WERI-Rb-1 (cell line): Measurements from ENCODE around the gene TMEM131L.

Source experiments
- DNase-seq: peaks from one replicate; pipeline ENCODE4 v3.0.0-alpha.2; 2020
- H3K27ac ChIP-seq: fragments of 250-450 bp; sonication (Bioruptor Pico); 2 replicates; pipeline ENCODE4 v1.5.1; 2020; ENCODE audit warnings: mild to moderate bottlenecking, moderate library complexity
- H3K27me3 ChIP-seq: fragments of 250-450 bp; sonication (Bioruptor Pico); 2 replicates; pipeline ENCODE4 v1.5.1; 2021; ENCODE audit warnings: mild to moderate bottlenecking, low read depth, moderate library complexity; ENCODE audit not compliant: insufficient read depth, severe bottlenecking
- H3K36me3 ChIP-seq: fragments of 250-450 bp; sonication (Bioruptor Pico); 2 replicates; pipeline ENCODE4 v1.5.1; 2020; ENCODE audit warnings: mild to moderate bottlenecking, moderate library complexity
- H3K4me3 ChIP-seq: 2 replicates; pipeline ENCODE4 v1.5.1; 2011; ENCODE audit warnings: low read depth, mild to moderate bottlenecking, control low read depth, low read length
- H3K9me3 ChIP-seq: fragments of 250-450 bp; sonication (Bioruptor Pico); 2 replicates; pipeline ENCODE4 v1.5.1; 2021; ENCODE audit warnings: mild to moderate bottlenecking, moderate library complexity; ENCODE audit not compliant: severe bottlenecking
- TF ChIP-seq, protein P1 (sequence below): IDR thresholded peaks from 2 replicates; pipeline ENCODE4 v1.5.1; 2011; ENCODE audit warnings: low read depth, mild to moderate bottlenecking, control low read depth, inconsistent platforms, low read length

The TMEM131L gene

DNA sequence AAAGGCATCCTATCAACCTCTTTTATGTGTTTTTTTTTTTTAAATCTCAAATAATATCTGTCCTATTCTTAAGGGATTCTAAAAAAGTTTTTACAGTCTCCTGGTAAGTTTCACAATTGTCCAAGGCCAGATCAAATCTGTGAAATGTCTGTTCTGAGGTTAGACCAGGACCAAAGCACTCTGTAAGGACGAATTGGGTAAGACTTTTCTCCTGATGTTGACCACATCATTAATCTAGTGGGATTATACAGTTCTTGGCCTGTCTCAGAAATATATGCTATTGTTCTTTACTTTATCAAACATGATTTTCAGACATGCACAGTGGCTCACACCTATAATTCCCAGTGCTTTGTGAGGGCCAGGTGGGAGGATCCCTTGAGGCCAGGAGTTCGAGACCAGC lies 45.8 kb upstream of the TMEM131L start:
- DNase-seq = no peak
- no peak overlapping the region for H3K27ac ChIP-seq
- H3K9me3 ChIP-seq = no peaks in the 10 kb centered on the region
- TF ChIP-seq, protein P1, sequence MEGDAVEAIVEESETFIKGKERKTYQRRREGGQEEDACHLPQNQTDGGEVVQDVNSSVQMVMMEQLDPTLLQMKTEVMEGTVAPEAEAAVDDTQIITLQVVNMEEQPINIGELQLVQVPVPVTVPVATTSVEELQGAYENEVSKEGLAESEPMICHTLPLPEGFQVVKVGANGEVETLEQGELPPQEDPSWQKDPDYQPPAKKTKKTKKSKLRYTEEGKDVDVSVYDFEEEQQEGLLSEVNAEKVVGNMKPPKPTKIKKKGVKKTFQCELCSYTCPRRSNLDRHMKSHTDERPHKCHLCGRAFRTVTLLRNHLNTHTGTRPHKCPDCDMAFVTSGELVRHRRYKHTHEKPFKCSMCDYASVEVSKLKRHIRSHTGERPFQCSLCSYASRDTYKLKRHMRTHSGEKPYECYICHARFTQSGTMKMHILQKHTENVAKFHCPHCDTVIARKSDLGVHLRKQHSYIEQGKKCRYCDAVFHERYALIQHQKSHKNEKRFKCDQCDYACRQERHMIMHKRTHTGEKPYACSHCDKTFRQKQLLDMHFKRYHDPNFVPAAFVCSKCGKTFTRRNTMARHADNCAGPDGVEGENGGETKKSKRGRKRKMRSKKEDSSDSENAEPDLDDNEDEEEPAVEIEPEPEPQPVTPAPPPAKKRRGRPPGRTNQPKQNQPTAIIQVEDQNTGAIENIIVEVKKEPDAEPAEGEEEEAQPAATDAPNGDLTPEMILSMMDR = no peak
- H3K4me3 ChIP-seq = no peak overlapping the region
- no peaks in the 10 kb centered on the region; the same call in 1 of the 2 replicates for H3K36me3 ChIP-seq
- no peaks in the 10 kb centered on the region for H3K27me3 ChIP-seq

DNA sequence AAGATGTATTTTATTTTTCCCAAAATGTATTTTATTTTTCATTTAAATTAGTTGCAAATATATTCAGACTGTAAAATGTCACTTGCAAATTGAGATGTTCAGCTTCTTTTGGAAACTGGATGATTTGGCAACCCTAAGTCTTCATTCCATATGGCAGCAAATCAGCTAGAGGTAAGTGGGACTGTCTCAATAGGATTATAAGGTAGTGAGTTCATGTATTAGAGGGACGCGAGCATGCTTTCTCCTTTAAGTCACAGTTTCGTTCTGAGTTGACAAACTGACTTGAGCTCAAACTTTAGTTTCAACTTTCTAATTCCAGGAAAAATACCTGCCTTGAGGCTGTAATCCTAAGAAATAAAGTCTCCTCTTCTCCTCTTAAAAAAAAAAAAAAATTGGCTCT lies 44.2 kb upstream of the TMEM131L start:
- TF ChIP-seq, protein P1 = no peak
- no peak overlapping the region for H3K27ac ChIP-seq
- no peaks in the 10 kb centered on the region for H3K9me3 ChIP-seq
- no peak for DNase-seq
- no peak overlapping the region for H3K4me3 ChIP-seq
- no peaks in the 10 kb centered on the region for H3K27me3 ChIP-seq
- no peaks in the 10 kb centered on the region for H3K36me3 ChIP-seq

DNA sequence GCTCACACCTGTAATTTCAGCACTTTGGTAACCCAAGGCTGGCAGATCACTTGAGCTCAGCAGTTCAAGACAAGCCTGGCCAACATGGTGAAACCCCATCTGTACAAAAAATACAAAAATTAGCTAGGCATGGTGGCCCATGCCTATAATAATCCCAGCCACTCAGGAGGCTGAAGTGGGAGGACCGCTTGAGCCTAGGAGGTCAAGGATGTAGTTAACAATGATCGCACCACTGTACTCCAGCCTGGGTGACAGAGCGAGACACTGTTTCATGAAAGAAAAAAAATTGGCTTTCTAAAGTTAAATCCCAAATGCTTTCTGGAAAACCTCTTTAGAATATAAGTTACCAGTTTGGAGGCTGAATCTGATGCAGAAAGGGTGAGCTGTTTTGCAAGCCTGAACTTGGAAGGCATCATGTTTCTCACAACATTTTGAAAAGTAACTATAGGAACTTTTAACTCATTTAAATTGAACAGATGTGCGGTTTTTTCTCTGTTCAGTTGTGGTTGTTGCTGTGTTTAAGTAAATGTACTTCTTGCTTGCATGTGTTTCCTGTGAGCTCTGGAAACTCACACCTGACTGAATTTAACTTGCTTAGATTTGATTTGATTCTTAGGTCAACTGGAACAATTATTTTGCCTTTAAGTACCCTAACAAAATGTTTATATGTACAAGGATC lies 39.8 kb upstream of the TMEM131L start:
- TF ChIP-seq, protein P1 = no peak
- no peak overlapping the region for H3K4me3 ChIP-seq
- H3K9me3 ChIP-seq = no peaks in the 10 kb centered on the region
- H3K27me3 ChIP-seq = no peaks in the 10 kb centered on the region
- no peak overlapping the region for H3K27ac ChIP-seq
- no peaks in the 10 kb centered on the region for H3K36me3 ChIP-seq
- DNase-seq = no peak

DNA sequence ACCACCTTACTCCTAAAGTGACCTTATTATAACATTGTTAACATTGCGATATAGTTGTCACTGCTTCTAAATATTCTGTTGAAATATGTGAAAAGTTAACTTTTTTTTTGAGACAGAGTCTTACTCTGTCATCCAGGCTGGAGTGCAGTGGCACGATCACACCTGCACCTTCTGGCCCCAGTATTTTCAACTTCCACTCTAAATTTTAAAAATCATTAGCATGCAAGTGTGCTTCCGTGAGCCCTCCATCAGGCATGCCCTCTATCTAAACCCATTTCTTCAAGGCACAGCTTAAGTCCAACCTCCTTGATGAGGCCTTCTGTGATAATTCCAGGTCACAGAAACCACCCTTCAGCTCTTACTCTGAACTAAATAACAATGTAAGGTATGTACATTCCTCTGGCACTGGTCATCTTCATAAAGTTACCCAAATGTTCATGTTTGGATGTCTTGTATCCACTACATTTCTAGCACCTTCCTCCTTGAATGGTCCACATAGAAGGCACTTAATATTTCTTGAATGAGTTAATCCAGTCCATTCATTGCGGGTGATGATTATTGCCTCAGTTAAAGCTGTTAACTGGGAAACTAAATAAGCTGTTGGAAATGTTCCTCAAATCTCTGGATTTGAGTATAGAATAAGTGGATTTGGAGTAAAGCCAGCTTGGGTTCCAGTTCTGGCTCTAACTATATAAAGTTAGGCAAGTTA lies 38.6 kb upstream of the TMEM131L start:
- TF ChIP-seq, protein P1 = no peak
- Histone ChIP-seq H3K36me3 (no peaks in the 10 kb centered on the region), H3K4me3 (no peak overlapping the region), H3K27me3 (no peaks in the 10 kb centered on the region), H3K9me3 (no peaks in the 10 kb centered on the region), H3K27ac (no peak overlapping the region)
- DNase-seq = no peak

DNA sequence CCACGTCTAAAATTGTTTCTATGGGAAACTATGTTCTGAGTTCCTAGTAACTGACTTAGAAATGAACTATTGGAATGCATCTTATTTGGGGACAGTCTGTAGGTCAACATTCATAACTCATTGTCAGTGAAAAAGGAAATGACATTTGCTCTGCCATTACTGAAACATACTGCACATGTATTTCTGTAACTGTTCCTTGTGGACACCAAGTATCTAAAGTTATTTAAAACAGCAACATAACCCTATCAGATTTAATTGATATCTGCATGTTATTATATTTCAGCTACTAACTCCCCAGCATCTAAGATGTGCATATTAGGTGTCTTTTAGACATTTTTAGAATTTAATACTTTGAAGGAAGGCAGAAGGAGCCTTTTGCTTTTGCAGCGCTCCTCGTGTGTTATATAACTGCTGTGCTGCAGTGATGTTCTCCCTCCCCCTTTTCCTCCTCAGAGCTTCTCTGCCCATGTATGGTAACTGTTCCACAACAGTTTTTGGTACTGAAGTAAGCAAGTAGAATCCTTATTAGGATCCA lies 37.2 kb upstream of the TMEM131L start:
- H3K4me3 ChIP-seq = no peak overlapping the region
- TF ChIP-seq, protein P1 = no peak
- H3K36me3 ChIP-seq = no peaks in the 10 kb centered on the region
- H3K27me3 ChIP-seq = no peaks in the 10 kb centered on the region
- DNase-seq = no peak
- H3K27ac ChIP-seq = no peak overlapping the region
- H3K9me3 ChIP-seq = no peaks in the 10 kb centered on the region
